ENCODE measurements around the gene FSD1.

DNA sequence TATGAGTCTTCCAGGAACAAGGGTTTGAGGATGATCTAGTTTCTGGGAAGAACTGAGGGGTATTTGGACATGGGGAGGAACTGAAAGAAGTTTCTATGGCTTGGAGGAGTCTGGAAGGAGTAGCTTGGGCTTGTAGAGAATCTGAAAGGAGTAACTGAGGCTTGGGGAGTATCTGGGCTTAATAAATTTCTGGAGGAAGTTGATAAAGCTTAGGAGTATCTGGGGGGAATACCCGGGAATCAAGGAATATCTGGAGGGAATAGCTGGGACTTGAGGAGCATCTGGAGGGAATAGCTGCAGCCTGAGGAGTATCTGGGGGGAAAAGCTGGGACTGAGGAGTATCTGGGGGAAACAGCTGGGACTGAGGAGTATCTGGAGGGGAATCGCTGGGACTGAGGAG lies 16.0 kb downstream of the FSD1 start:
- TF ChIP-seq, protein P1, sequence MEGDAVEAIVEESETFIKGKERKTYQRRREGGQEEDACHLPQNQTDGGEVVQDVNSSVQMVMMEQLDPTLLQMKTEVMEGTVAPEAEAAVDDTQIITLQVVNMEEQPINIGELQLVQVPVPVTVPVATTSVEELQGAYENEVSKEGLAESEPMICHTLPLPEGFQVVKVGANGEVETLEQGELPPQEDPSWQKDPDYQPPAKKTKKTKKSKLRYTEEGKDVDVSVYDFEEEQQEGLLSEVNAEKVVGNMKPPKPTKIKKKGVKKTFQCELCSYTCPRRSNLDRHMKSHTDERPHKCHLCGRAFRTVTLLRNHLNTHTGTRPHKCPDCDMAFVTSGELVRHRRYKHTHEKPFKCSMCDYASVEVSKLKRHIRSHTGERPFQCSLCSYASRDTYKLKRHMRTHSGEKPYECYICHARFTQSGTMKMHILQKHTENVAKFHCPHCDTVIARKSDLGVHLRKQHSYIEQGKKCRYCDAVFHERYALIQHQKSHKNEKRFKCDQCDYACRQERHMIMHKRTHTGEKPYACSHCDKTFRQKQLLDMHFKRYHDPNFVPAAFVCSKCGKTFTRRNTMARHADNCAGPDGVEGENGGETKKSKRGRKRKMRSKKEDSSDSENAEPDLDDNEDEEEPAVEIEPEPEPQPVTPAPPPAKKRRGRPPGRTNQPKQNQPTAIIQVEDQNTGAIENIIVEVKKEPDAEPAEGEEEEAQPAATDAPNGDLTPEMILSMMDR (IDR thresholded peaks at IDR 0.05): no peak
- TF ChIP-seq POLR2A (IDR thresholded peaks at IDR 0.05): no peak
